ENCODE measurements around the gene C3orf80.

- TF ChIP-seq EP300 (IDR thresholded peaks at IDR 0.05; ENCODE audit: borderline replicate concordance) (no peak), TAF1 (IDR thresholded peaks at IDR 0.05; ENCODE audit: low read depth) (no peak), NFIC (IDR thresholded peaks at IDR 0.05) (no peak), FOXM1 (IDR thresholded peaks at IDR 0.05; ENCODE audit: borderline replicate concordance, low read depth) (no peak), YY1 (IDR thresholded peaks at IDR 0.05; ENCODE audit: low read depth) (no peak), CREB1 (IDR thresholded peaks at IDR 0.05; ENCODE audit: low read depth) (no peak)
- TF ChIP-seq, protein P1, sequence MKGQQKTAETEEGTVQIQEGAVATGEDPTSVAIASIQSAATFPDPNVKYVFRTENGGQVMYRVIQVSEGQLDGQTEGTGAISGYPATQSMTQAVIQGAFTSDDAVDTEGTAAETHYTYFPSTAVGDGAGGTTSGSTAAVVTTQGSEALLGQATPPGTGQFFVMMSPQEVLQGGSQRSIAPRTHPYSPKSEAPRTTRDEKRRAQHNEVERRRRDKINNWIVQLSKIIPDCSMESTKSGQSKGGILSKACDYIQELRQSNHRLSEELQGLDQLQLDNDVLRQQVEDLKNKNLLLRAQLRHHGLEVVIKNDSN (IDR thresholded peaks at IDR 0.05), result no peak
Measured at GRCh38 chr3:160210341-160210740, 14.9 kb upstream of the C3orf80 start.
